K562 (cell line): ENCODE data around the gene ULBP2. TPM values are rescaled to one million over a fixed set of nuclear protein-coding genes. Genes with fewer than 3 reads are reported as not detected.

Experiments used
- ATF1 ChIP-seq, 2 experiments: fragments of 450-650 bp in 1 of 2; IDR thresholded peaks; 2 replicates each; pipeline ENCODE4 v1.6.1; 2016; ENCODE audit warnings: missing compliant biosample characterization in 1 of 2, missing genetic modification characterization in 1 of 2
- CHD4 ChIP-seq: fragments of 200-600 bp; sonication (generic); IDR thresholded peaks from 3 replicates; pipeline ENCODE4 v1.6.1; 2012; ENCODE audit warnings: low read depth, mild to moderate bottlenecking, mixed read lengths, low read length, inconsistent platforms; ENCODE audit not compliant: insufficient read depth, insufficient replicate concordance, poor library complexity, severe bottlenecking
- CLOCK ChIP-seq: fragments of 250-450 bp; sonication (Bioruptor Pico); IDR thresholded peaks from 2 replicates; pipeline ENCODE4 v1.4.0; 2020; ENCODE audit warnings: mild to moderate bottlenecking, moderate library complexity, borderline replicate concordance
- DPF2 ChIP-seq: fragments of 450-650 bp; IDR thresholded peaks from 2 replicates; pipeline ENCODE4 v1.6.1; 2016
- ESRRA ChIP-seq: fragments of 450-650 bp; IDR thresholded peaks from 2 replicates; pipeline ENCODE4 v1.6.1; 2014; ENCODE audit warnings: low read depth, mild to moderate bottlenecking, moderate library complexity, borderline replicate concordance
- MED1 ChIP-seq: sonication (generic); formaldehyde crosslinking; IDR thresholded peaks from 2 replicates; pipeline ENCODE4 v1.8.1; 2023; ENCODE audit warnings: missing genetic modification reagents, borderline replicate concordance
- MYC ChIP-seq, 2 experiments: fragments of 250-450 bp in 1 of 2; sonication (Bioruptor Pico) in 1 of 2; IDR thresholded peaks; 2 replicates each; pipeline versions ENCODE4 v1.5.1 to v1.6.1; 2012 to 2021; ENCODE audit warnings: low read depth in 2 of 2, borderline replicate concordance in 1 of 2, improper control_type of control experiment in 1 of 2, low read length in 1 of 2, mild to moderate bottlenecking in 1 of 2, moderate library complexity in 1 of 2
- NFRKB ChIP-seq: fragments of 450-650 bp; IDR thresholded peaks from 2 replicates; pipeline ENCODE4 v1.6.1; 2016; ENCODE audit warnings: low read depth
- PHB ChIP-seq: fragments of 250-450 bp; sonication (Bioruptor Pico); IDR thresholded peaks from 2 replicates; pipeline ENCODE4 v1.5.0; 2021
- RNF2 ChIP-seq: sonication (generic); IDR thresholded peaks from 2 replicates; pipeline ENCODE4 v1.6.1; 2016
- TOE1 ChIP-seq, 2 experiments: fragments of 450-650 bp in 1 of 2; sonication (generic) in 1 of 2; formaldehyde crosslinking in 1 of 2; IDR thresholded peaks; 2 replicates each; pipeline versions ENCODE4 v1.7.1 to v1.8.0; 2016 to 2022; ENCODE audit warnings: borderline replicate concordance in 2 of 2, mild to moderate bottlenecking in 2 of 2, antibody characterized with exemption in 1 of 2, inconsistent platforms in 1 of 2, low read depth in 1 of 2, missing genetic modification reagents in 1 of 2, moderate library complexity in 1 of 2
- USF2 ChIP-seq: sonication (generic); formaldehyde crosslinking; IDR thresholded peaks from 2 replicates; pipeline ENCODE4 v1.5.0; 2020; ENCODE audit warnings: missing genetic modification reagents
- ZBED1 ChIP-seq: IDR thresholded peaks from 2 replicates; pipeline ENCODE4 v1.6.1; 2014
- ZFP1 ChIP-seq: fragments of 450-650 bp; formaldehyde crosslinking; IDR thresholded peaks from 2 replicates; pipeline ENCODE4 v1.4.0; 2020; ENCODE audit warnings: mild to moderate bottlenecking, mixed read lengths
- ZFX ChIP-seq: sonication (generic); formaldehyde crosslinking; IDR thresholded peaks from 2 replicates; pipeline ENCODE4 v1.8.0; 2022; ENCODE audit warnings: mild to moderate bottlenecking, missing genetic modification reagents, moderate library complexity
- ZHX1 ChIP-seq: fragments of 150-350 bp; conservative IDR thresholded peaks from 2 replicates; pipeline ENCODE4 v1.6.1; 2014; ENCODE audit warnings: low read length
- ZNF639 ChIP-seq, 2 experiments: fragments of 200-800 bp in 1 of 2; sonication (Bioruptor generic) in 1 of 2; sonication (generic) in 1 of 2; formaldehyde crosslinking in 1 of 2; IDR thresholded peaks in 1 of 2; conservative IDR thresholded peaks in 1 of 2; 2 replicates each; pipeline versions ENCODE4 v1.5.0 to v1.6.1; 2016 to 2020; ENCODE audit warnings: missing compliant biosample characterization in 1 of 2, missing genetic modification characterization in 1 of 2, missing genetic modification reagents in 1 of 2
- polyA plus RNA-seq, 8 experiments: library from polyadenylated mRNA; depleted of rRNA in 4 of 8; stranded (reverse) in 5 of 8; unstranded in 3 of 8; fragments of >200 nt; fragmentation: Nextera tagmentation in 2 of 8; fragmentation: Illumina TruSeq in 1 of 8; extraction: Ambion mirVana in 2 of 8; extraction: Trizol in 1 of 8; gene quantifications; 2 replicates each; pipeline versions ENCODE4 v1.2.1 to v1.2.3, GENCODE V29; 2011 to 2014; ENCODE audit warnings: inconsistent platforms in 1 of 8, missing spikeins in 1 of 8
- total RNA-seq, 7 experiments: library from RNA; depleted of rRNA in 6 of 7; stranded (reverse); fragments of >200 nt in 6 of 7; fragmentation: Illumina TruSeq in 2 of 7; extraction: Trizol in 2 of 7; gene quantifications; 2 replicates each; pipeline versions ENCODE4 v1.2.1 to v1.2.3, GENCODE V29; 2011 to 2021; ENCODE audit warnings: low replicate concordance in 1 of 7

Gene ULBP2
- total and polyA plus RNA-seq, 9 of the 15 experiments (the other 6 are each of a cell fraction or from before 2014, with no cell fraction given), result 0.50 to 5.3 (median 1.2) TPM

- TF ChIP-seq ZHX1, result no peak
- no peak for TF ChIP-seq NFRKB
- TF ChIP-seq ZNF639 (CRISPR knock-in tag; conservative IDR thresholded peaks at IDR 0.05 in 1 of 2, IDR thresholded peaks at IDR 0.05 in 1 of 2), result no peak
- no peak for TF ChIP-seq CLOCK (CRISPR knock-in tag)
- TF ChIP-seq TOE1 (IDR thresholded peaks at IDR 0.05; ENCODE audit: borderline replicate concordance), result no peak
- TF ChIP-seq TOE1 (CRISPR knock-in tag; IDR thresholded peaks at IDR 0.05; ENCODE audit: borderline replicate concordance, low read depth), result no peak
- no peak for TF ChIP-seq ESRRA
- TF ChIP-seq DPF2, result no peak
- no peak for TF ChIP-seq CHD4
- no peak for TF ChIP-seq RNF2
- TF ChIP-seq USF2, result no peak
- 0 out of 2 replicates have a peak, but pooled peaks have one; percentile 64 for TF ChIP-seq PHB (CRISPR knock-in tag)
- TF ChIP-seq ZFX, result peak; percentile 39; the same call in 1 of the 2 replicates
- TF ChIP-seq MED1 (CRISPR knock-in tag), result no peak
- no peak for TF ChIP-seq ZFP1 (CRISPR knock-in tag)
- no peak for TF ChIP-seq ATF1 (CRISPR knock-in tag; IDR thresholded peaks at IDR 0.05)
- TF ChIP-seq ATF1 (tag; IDR thresholded peaks at IDR 0.05), result 0 out of 2 replicates have a peak, but pooled peaks have one; percentile 27
- no peak for TF ChIP-seq ZBED1
- TF ChIP-seq MYC (IDR thresholded peaks at IDR 0.05; ENCODE audit: low read depth, low read length), result no peak
- TF ChIP-seq MYC (CRISPR knock-in tag; IDR thresholded peaks at IDR 0.05; ENCODE audit: borderline replicate concordance, low read depth), result peak; percentile 35; the same call in 1 of the 2 replicates
Measured at GRCh38 chr6:149938571-149939355, 3.1 kb upstream of the ULBP2 start (continued).
